Measurements from ENCODE around the gene CYP19A1. TPM values are rescaled to one million over a fixed set of nuclear protein-coding genes. Genes with fewer than 3 reads are reported as not detected.
A peak's percentile ranks its signal among the peaks of the same experiment; 100 is the strongest.

CYP19A1 gene
- total RNA-seq (2021) (0.94 TPM in 1 of 2 replicates, not detected in the other), Bru-seq, nascent RNA (percentile 10 among the genes with signal in this experiment), BruChase-seq, experiment 1, labeled RNA remaining after a 2-hour chase (percentile 7 among the genes with signal in this experiment), BruChase-seq, experiment 2, labeled RNA remaining after a 6-hour chase (percentile 7 among the genes with signal in this experiment)
- long read RNA-seq = 0 reads

DNA sequence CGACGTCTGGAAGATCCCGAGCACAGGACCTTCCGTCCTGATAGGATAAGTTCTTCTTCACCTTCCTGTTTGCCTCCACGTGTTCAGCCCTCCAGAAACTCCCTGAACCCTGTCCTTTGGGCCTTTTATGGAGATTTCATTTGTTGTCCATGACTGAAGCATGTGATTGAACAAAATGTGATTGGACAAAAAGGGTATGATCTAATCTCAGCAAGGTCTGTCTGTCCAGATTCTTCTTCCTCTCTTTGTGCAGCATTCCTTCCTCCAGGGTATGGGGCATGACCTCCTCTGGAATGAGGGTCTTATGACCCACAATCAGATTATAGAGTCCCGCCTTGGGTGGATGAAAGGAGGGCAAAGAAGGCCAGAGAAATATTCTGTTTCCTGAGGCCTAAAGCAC is at the start of gene CYP19A1:
CYP19A1 (minus strand) TSS at position 101 of the 400 bp plus-strand sequence. CDS start 95,684 bp downstream, outside the sequence.
- Histone ChIP-seq H3K9me3 (ENCODE audit: insufficient read depth, low read depth) (no peaks in the 10 kb centered on the region), H3F3A (ENCODE audit: insufficient read depth, low read depth) (no peaks in the 10 kb centered on the region), H3K36me3 (ENCODE audit: low read depth) (no peaks in the 10 kb centered on the region), H3K4me1 (replicated peaks; ENCODE audit: insufficient read depth) (no peaks in the 10 kb centered on the region), H3K4me3 (no peak within 1 kb of the TSS), H3K9me2 (ENCODE audit: insufficient read depth) (no peaks in the 10 kb centered on the region), H4K20me1 (ENCODE audit: insufficient read depth) (no peaks in the 10 kb centered on the region), H3K79me2 (ENCODE audit: low read depth) (no peaks in the 10 kb centered on the region), H2AFZ (no peak within 1 kb of the TSS), H3K27ac (no peak within 1 kb of the TSS), H3K27me3 (ENCODE audit: insufficient read depth, low read depth) (no peaks in the 10 kb centered on the region; the same call in 1 of the 2 replicates), H3K4me2 (no peak within 1 kb of the TSS)
- BruUV-seq (replicated peaks) = no TSS peak
- POLR2A ChIA-PET (ENCODE audit: unreplicated experiment) = no interaction called here
- no peak for TF ChIP-seq CTCF (conservative IDR thresholded peaks at IDR 0.05)
- no peak for TF ChIP-seq EZH2 (IDR thresholded peaks at IDR 0.05; ENCODE audit: low read depth)
- DNase-seq = no peak
- CTCF ChIA-PET = no interaction called here
- intact Hi-C loops (cut with micrococcal nuclease; ENCODE audit: unreplicated experiment) = no loop called here

GRCh38 chr15:51387699-51388041 is 49.3 kb upstream of the CYP19A1 start:
- no peaks in the 10 kb centered on the region for H3K79me2 ChIP-seq (ENCODE audit: low read depth)
- intact Hi-C loops (cut with micrococcal nuclease; ENCODE audit: unreplicated experiment) = no loop called here
- H3K4me1 ChIP-seq (replicated peaks; ENCODE audit: insufficient read depth) = no peaks in the 10 kb centered on the region
- H3K36me3 ChIP-seq (ENCODE audit: low read depth) = no peaks in the 10 kb centered on the region
- TF ChIP-seq CTCF (conservative IDR thresholded peaks at IDR 0.05) = no peak
- no peak for TF ChIP-seq EZH2 (IDR thresholded peaks at IDR 0.05; ENCODE audit: low read depth)
- H3K27ac ChIP-seq = no peak overlapping the region
- ChIA-PET CTCF (no interaction called here), POLR2A (ENCODE audit: unreplicated experiment) (no interaction called here)
- H3K27me3 ChIP-seq (ENCODE audit: insufficient read depth, low read depth) = no peaks in the 10 kb centered on the region; the same call in 1 of the 2 replicates
- H3K4me3 ChIP-seq = no peak overlapping the region
- no peaks in the 10 kb centered on the region for H3K9me3 ChIP-seq (ENCODE audit: insufficient read depth, low read depth)
- no peak for DNase-seq
- no peaks in the 10 kb centered on the region for H4K20me1 ChIP-seq (ENCODE audit: insufficient read depth)
- BruUV-seq (replicated peaks) = no TSS peak
- H3K4me2 ChIP-seq = no peak overlapping the region
- H2AFZ ChIP-seq = no peak overlapping the region
- H3K9me2 ChIP-seq (ENCODE audit: insufficient read depth) = no peaks in the 10 kb centered on the region
- no peaks in the 10 kb centered on the region for H3F3A ChIP-seq (ENCODE audit: insufficient read depth, low read depth)

GRCh38 chr15:51386960-51387698 is 48.7 kb upstream of the CYP19A1 start:
- no peak overlapping the region for H3K4me3 ChIP-seq
- no peaks in the 10 kb centered on the region; the same call in 1 of the 2 replicates for H3K27me3 ChIP-seq (ENCODE audit: insufficient read depth, low read depth)
- intact Hi-C loops (cut with micrococcal nuclease; ENCODE audit: unreplicated experiment) = no loop called here
- H3K4me1 ChIP-seq (replicated peaks; ENCODE audit: insufficient read depth) = no peaks in the 10 kb centered on the region
- ChIA-PET CTCF (no interaction called here), POLR2A (ENCODE audit: unreplicated experiment) (no interaction called here)
- TF ChIP-seq CTCF (conservative IDR thresholded peaks at IDR 0.05) (no peak), EZH2 (IDR thresholded peaks at IDR 0.05; ENCODE audit: low read depth) (no peak)
- H3K9me3 ChIP-seq (ENCODE audit: insufficient read depth, low read depth) = no peaks in the 10 kb centered on the region
- no peaks in the 10 kb centered on the region for H3K9me2 ChIP-seq (ENCODE audit: insufficient read depth)
- H3K36me3 ChIP-seq (ENCODE audit: low read depth) = no peaks in the 10 kb centered on the region
- H3K4me2 ChIP-seq = no peak overlapping the region
- H3K27ac ChIP-seq = no peak overlapping the region
- BruUV-seq (replicated peaks) = no TSS peak
- no peaks in the 10 kb centered on the region for H3K79me2 ChIP-seq (ENCODE audit: low read depth)
- DNase-seq = no peak
- H3F3A ChIP-seq (ENCODE audit: insufficient read depth, low read depth) = no peaks in the 10 kb centered on the region
- H2AFZ ChIP-seq = no peak overlapping the region
- H4K20me1 ChIP-seq (ENCODE audit: insufficient read depth) = no peaks in the 10 kb centered on the region

Data from PC-9 (cell line).